GM21360 (cell line): ENCODE data around the gene MKI67.

ENCODE experiments used
- ATAC-seq: cut with Tn5 transposase; IDR thresholded peaks from one replicate; pipeline ENCODE4 v1.9.1; 2021; ENCODE audit warnings: mild to moderate bottlenecking, moderate library complexity; ENCODE audit not compliant: unreplicated experiment

MKI67 gene

DNA sequence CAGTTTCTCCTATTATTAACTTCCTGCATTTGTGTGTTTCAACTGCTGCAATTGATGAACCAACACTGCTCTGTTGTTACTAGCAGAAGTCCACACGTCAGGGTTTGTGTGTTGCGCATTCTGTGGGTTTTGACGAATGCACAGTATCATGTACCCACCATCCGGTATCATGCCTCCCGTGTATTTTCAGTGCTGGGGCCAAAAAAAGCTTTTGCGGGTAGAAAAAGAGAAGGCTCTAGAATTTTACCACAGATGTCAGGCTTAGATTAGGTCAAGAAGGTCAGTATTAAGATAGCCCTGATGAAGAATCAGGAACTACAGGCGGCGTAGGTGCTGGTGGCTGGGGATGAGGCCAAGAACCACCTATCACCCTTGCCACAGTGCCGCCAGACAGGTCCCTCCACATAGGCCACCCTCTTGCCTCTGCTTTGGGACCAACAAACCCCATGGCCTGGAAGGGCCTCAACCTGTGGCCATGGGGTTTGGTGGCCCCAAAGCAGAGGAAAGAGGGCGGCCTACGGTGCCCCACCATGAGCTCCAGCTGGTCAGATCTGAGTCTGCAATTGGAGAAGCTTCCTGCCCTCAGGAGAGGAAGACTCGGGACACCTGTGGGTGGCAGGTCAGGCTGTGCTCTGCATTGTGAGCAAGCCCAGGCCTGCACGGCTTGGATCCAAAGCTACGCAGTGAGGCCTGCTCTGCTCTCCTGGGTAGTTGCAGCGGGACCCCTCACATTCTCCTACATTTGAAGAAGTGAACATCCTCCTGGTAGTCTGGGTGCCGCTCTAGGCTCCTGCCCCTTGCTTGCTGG lies 71.9 kb downstream of the MKI67 start:
- no peak for ATAC-seq

DNA sequence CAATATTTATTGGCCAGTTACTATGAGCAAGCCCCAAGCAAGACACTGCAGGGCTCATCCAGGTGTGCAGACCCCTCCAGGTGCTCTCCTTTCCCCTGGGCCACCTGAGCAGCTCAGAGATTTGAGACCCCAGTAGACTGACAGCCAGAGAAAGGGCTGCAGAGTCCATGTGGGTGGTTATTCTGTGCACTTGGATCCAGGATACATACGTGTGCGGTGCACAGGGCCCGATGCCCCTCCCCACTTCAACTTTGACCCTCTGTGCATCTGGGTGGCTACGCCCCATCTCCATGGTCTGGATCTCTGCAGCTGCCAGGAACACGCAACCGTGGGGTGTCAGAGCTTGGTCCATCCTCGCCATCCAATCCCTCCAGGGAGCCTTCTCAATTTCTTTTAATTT lies 72.9 kb downstream of the MKI67 start:
- no peak for ATAC-seq

DNA sequence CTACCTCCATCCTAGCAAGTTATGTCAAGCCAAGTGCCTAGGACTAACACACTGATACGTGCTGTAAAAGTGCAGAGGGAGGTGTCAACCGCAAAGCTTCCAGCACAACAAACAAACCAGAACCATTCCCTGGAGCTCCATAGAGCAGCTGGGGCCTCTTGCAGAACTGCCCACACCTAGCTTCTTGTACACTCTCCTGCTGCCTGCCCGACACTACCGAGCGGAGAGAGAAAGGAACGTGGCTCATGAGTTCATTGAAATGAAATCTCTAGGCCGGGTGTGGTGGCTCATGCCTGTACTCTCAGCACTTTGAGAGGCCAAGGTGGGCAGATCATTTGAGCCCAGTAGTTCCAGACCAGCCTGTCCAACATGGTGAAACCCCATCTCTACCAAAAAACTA lies 73.5 kb downstream of the MKI67 start:
- no peak for ATAC-seq

DNA sequence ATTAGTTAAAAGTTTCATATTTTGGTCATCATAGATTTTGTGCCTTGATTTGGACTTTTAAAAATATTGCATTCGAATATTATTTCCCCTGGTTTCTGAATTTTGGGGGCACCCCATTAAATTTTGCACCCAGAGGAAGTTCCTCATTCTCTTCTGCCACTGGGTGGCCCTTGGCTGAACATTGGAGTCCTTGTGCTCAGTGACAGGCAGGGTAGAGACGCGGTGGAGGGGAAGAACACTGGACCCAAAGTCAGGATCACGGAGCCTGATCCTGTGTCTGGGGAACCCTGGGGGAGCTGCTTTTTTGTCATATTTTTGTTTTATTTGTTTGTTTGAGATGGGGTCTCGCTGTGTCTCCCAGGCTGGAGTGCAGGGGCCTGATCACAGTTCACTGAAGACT lies 74.7 kb downstream of the MKI67 start:
- no peak for ATAC-seq

DNA sequence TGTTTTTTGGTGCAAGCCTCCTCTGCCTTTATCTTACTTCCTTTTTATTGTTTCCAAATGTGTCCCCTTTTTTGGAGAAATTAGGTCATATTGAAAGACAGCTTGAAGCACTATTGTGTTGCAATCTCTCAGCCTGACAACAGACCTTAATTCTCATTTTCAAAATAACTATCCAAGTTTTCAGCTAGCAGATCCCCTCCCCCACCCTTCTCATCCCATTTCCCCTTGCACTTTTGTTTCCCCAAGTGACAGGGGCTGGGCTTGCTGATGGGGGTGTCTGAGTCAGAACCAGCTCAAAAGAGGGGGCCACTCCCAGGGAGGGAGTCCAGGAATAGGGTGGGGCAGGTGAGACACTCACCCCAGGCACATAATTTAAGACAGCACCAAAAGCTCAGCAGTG lies 75.3 kb downstream of the MKI67 start:
- no peak for ATAC-seq

DNA sequence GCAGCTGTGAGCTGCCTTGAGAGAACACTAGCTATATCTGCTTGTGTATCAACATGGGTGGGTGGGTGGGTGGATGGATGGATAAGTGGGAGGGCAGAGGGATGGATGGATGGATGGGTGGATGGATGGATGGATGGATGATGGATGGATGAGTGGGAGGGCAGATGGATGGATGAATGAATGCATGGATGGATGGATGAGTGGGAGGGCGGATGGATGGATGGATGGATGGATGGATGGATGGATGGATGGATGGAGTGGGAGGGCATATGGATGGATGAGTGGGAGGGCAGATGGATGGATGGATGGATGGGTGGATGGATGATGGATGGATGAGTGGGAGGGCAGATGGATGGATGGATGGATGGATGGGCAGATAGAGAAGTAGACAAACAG lies 76.1 kb downstream of the MKI67 start:
- ATAC-seq: no peak

DNA sequence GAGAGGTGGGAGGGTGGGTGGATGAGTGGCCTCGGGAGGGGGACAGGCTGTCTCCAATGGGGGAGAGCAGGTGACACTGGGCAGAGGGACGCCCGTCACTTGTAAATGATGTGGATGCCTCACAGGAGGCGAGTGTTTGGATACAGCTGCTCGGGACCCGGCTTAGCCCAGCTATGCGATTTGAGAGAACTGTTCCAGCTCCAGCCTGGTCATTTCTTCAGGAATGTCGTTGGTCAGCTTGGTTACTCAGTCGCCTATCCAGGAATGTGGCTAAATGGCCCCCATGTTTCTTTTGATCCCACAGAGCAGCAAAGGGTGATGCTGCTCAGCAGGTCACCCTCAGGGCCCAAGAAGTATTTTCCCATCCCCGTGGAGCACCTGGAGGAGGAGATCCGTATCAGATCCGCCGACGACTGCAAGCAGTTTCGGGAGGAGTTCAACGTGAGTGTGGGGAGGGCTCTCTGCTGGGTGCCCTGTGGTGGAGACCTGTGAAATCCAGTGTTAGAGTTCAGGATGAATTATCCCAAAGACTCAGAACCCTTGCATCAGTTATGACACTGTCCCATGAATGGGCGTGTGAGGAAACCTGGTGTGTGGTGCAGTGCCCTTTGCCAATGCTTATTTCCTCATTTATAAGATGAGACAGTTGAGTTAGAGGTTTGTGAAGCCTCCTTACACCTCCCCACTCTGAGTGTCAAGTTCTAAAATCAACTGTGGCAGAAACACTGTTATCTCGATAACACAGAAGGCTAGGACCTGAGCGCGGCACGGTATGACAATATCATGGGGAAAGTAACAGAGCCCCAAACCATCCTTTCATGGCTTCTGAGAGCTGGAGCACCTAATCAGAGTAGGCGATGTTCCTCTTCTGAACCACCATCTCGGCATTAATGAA lies 76.8 kb downstream of the MKI67 start:
- no peak for ATAC-seq

DNA sequence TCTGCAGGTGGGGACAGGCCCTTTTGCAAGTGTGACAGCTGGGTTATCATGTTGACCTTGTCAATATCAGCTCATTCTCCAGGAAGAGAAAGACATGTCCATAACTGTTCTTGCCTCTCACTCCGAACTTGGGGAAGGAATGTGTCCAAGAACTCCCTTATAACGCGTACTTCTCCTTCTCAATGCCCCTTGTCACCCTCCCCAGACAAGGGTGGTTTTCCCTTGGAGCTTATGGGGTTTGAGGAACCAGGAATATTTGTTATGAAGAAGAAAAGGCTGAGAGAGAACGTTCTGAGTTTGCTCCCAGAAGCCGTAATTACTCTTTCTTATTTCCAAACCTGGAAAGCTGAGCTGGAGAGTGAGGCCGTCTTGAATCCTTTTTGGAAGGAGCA lies 77.4 kb downstream of the MKI67 start:
- no peak for ATAC-seq

DNA sequence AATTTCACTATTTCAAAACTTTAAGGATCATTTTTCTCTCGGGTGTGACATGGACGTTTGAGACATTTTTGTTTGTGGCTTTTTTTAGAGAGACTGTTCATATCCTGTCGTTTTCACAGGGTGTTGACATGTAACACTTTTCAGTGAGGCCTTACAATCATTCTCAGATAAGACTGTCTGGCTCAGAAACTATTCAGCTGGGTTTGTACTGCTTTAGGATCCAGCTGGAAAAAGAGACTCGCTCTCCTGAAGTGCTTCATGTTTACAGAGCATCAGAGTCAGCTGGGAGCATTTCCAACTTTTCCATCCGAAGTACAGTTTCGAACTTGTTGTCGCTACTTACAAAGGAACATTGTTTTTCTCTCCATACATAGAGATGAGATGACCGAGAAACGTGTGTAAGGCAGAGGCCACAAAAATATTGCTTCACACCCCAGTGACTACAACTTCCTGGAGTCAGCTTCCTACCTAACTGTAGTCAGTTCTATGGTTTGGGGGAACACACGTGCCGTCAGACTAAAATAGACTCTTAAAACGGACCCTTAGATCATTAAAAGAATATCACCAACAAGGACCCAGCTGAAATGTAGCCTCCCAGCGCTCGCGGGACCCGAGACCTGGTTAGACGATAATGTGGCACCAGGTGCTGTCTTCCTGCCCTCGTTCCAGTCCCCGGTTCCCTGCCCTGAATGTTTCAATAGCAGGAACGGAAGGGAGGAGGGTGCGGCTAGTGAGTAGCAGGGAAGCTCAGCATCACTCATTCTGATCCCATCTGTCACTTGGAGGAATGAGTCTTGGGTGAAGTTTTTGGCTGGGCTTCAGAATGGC lies 78.0 kb downstream of the MKI67 start:
- peak; percentile 33 for ATAC-seq

DNA sequence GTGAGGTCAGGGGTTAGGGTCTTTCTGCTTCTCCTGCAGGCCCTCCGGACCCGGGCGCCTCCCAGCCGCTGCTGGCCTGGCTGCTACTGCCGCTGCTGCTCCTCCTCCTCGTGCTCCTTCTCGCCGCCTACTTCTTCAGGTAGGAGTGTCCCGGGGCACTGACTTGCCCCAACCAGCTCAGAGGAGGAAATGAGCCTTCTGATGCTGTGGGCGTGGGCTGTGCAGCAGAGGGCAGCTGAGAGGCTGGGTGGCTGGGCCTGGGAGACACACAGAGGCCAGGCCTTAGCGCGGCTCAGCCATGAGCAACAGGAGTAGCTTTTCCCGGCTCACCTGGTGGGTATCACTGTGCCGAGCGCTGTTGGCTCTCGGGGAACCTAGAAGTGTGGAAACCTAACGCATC lies 78.9 kb downstream of the MKI67 start:
- ATAC-seq: peak; percentile 98

DNA sequence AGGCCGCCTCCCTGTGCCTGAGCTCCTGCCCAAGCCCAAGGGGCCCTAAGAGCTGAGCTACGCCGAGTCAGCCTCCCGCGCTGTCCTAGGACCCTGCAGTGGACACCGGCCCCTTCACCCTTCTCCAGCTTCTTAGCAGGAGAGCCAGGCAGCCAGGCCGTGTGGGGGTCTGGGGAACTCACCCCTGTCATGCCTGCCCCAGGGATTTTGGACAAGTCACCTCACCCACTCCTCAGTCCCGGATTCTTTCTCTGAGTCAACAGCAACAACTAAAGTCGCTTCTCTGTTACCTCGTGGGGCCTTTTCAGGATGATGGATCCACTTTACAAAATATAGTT lies 79.3 kb downstream of the MKI67 start:
- ATAC-seq: no peak
